Ishikawa (cell line): ENCODE measurements around the gene FGGY.

Source experiments
- CEBPB ChIP-seq: IDR thresholded peaks from 2 replicates; pipeline ENCODE4 v1.6.1; 2012
- CREB1 ChIP-seq: IDR thresholded peaks from 2 replicates; pipeline ENCODE4 v1.6.1; 2012; ENCODE audit warnings: low read depth
- EP300 ChIP-seq: IDR thresholded peaks from 2 replicates; pipeline ENCODE4 v1.6.1; 2012; ENCODE audit warnings: borderline replicate concordance
- FOXM1 ChIP-seq: IDR thresholded peaks from 2 replicates; pipeline ENCODE4 v1.6.1; 2012; ENCODE audit warnings: low read depth, borderline replicate concordance
- MAX ChIP-seq: IDR thresholded peaks from 2 replicates; pipeline ENCODE4 v1.6.1; 2012
- NFIC ChIP-seq: IDR thresholded peaks from 2 replicates; pipeline ENCODE4 v1.6.1; 2012
- RAD21 ChIP-seq: IDR thresholded peaks from 2 replicates; pipeline ENCODE4 v1.6.1; 2012; ENCODE audit warnings: low read depth
- TAF1 ChIP-seq: IDR thresholded peaks from 2 replicates; pipeline ENCODE4 v1.6.1; 2012; ENCODE audit warnings: low read depth, mild to moderate bottlenecking
- TCF12 ChIP-seq: IDR thresholded peaks from 2 replicates; pipeline ENCODE4 v1.6.1; 2012; ENCODE audit warnings: low read depth
- TEAD4 ChIP-seq: IDR thresholded peaks from 2 replicates; pipeline ENCODE4 v1.6.1; 2012
- USF1 ChIP-seq: IDR thresholded peaks from 2 replicates; pipeline ENCODE4 v1.6.1; 2012
- YY1 ChIP-seq: IDR thresholded peaks from 2 replicates; pipeline ENCODE4 v1.6.1; 2012; ENCODE audit warnings: low read depth
- ZBTB7A ChIP-seq: IDR thresholded peaks from 2 replicates; pipeline ENCODE4 v1.6.1; 2012; ENCODE audit warnings: low read depth
- TF ChIP-seq, protein P1 (sequence below): IDR thresholded peaks from 2 replicates; pipeline ENCODE4 v1.6.1; 2012; ENCODE audit warnings: low read depth, mild to moderate bottlenecking

The FGGY gene

DNA sequence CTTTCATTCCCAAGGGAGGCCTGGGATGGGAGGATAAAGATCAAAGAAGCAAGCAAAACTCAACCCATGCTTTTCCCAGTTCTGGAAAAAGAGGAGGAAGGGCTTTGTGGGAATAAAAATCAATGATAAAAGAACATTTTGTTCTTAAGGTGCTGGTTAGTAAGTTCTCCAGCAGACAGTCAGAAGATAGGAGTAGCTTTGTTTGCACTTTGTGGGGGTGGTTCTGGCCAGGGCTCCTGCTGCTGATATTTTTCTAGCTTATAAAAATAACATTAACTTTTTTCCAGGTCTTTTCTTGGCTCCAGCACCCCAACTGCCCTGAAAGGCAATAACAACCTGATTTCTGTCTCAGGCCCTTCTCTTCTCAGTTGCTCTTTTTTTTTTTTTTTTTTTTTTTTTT, 220.0 kb downstream of the FGGY start:
- no peak for TF ChIP-seq YY1
- TF ChIP-seq MAX, result no peak
- TF ChIP-seq TAF1, result no peak

DNA sequence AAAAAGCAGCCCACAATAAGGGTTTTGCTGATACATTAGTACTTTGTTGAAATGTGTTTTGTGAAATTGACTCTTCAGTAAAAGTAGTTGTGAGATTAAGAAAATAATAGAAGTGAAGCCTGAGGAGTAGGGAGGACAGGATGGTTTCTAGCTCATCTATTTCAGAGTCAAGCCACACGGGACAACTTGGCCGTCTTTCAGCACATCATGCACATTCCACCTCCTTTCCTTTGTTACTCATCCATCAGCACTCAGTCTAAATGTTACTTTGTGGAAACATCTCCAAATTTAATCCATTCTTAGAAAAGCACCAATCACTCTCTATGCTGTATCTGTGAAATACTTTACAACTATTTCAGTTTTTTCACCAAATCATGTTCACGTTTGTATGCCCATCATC, 223.3 kb downstream of the FGGY start:
- TF ChIP-seq CREB1 (no peak), EP300 (no peak), NFIC (no peak), YY1 (no peak), TAF1 (no peak), TCF12 (no peak), USF1 (no peak), RAD21 (no peak), TEAD4 (no peak), FOXM1 (no peak), CEBPB (no peak), ZBTB7A (no peak), MAX (no peak)
- TF ChIP-seq, protein P1, sequence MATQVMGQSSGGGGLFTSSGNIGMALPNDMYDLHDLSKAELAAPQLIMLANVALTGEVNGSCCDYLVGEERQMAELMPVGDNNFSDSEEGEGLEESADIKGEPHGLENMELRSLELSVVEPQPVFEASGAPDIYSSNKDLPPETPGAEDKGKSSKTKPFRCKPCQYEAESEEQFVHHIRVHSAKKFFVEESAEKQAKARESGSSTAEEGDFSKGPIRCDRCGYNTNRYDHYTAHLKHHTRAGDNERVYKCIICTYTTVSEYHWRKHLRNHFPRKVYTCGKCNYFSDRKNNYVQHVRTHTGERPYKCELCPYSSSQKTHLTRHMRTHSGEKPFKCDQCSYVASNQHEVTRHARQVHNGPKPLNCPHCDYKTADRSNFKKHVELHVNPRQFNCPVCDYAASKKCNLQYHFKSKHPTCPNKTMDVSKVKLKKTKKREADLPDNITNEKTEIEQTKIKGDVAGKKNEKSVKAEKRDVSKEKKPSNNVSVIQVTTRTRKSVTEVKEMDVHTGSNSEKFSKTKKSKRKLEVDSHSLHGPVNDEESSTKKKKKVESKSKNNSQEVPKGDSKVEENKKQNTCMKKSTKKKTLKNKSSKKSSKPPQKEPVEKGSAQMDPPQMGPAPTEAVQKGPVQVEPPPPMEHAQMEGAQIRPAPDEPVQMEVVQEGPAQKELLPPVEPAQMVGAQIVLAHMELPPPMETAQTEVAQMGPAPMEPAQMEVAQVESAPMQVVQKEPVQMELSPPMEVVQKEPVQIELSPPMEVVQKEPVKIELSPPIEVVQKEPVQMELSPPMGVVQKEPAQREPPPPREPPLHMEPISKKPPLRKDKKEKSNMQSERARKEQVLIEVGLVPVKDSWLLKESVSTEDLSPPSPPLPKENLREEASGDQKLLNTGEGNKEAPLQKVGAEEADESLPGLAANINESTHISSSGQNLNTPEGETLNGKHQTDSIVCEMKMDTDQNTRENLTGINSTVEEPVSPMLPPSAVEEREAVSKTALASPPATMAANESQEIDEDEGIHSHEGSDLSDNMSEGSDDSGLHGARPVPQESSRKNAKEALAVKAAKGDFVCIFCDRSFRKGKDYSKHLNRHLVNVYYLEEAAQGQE, result no peak

GRCh38 chr1:59520827-59521418, 224.0 kb downstream of the FGGY start:
- TF ChIP-seq, protein P1, result no peak
- TF ChIP-seq EP300, result no peak
- no peak for TF ChIP-seq TCF12
- TF ChIP-seq CREB1, result no peak
- TF ChIP-seq CEBPB, result no peak

- TF ChIP-seq TAF1, result no peak
- TF ChIP-seq ZBTB7A, result no peak
- TF ChIP-seq USF1, result no peak
- TF ChIP-seq NFIC, result no peak
These were observed 224.6 kb downstream of the FGGY start for GRCh38 chr1:59521456-59521855.

DNA sequence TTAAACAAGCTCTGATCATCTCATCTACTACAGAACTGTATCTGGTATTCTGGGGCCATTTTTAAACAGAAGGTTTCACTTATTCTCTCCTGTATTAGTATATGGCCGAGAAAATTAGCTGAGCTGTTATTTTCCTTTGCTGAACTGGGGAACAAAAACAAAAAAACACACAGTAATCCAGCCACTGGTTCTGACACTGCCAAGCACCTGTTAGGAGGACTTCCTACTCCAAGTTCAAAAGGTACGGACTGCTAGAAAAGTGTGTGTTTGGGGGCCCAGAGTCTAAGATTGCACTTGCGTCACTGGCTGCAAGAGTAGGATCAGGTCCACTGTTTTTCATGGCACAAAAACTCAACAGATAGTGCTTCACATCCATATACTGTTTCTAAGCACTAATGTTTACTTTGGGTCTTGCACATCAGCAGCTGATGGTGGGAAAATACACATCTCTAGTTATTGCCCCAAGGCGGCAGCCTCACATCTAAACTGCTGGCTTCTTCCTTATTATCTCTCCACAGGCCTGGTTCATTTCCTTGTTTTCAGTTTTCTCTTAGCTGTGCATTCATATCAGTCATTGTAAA, 226.1 kb downstream of the FGGY start:
- TF ChIP-seq CEBPB (no peak), USF1 (no peak), TEAD4 (no peak), TAF1 (no peak), NFIC (no peak), EP300 (no peak), TCF12 (no peak), FOXM1 (no peak)
- TF ChIP-seq, protein P1, result no peak
